ENCODE measurements around the gene QPCT.

- no peak for TF ChIP-seq POLR2AphosphoS5 (IDR thresholded peaks at IDR 0.05; ENCODE audit: low read depth)
- TF ChIP-seq, protein P1, sequence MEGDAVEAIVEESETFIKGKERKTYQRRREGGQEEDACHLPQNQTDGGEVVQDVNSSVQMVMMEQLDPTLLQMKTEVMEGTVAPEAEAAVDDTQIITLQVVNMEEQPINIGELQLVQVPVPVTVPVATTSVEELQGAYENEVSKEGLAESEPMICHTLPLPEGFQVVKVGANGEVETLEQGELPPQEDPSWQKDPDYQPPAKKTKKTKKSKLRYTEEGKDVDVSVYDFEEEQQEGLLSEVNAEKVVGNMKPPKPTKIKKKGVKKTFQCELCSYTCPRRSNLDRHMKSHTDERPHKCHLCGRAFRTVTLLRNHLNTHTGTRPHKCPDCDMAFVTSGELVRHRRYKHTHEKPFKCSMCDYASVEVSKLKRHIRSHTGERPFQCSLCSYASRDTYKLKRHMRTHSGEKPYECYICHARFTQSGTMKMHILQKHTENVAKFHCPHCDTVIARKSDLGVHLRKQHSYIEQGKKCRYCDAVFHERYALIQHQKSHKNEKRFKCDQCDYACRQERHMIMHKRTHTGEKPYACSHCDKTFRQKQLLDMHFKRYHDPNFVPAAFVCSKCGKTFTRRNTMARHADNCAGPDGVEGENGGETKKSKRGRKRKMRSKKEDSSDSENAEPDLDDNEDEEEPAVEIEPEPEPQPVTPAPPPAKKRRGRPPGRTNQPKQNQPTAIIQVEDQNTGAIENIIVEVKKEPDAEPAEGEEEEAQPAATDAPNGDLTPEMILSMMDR (conservative IDR thresholded peaks at IDR 0.05; ENCODE audit: low read depth in 2 of 2): no peak
- no peak for TF ChIP-seq NANOG (IDR thresholded peaks at IDR 0.05; ENCODE audit: borderline replicate concordance)
- TF ChIP-seq CREB1 (CRISPR knock-in tag; IDR thresholded peaks at IDR 0.05; ENCODE audit: low read depth): no peak
- no peak for TF ChIP-seq REST (IDR thresholded peaks at IDR 0.05; ENCODE audit: unreplicated experiment)
- TF ChIP-seq EZH2 (IDR thresholded peaks at IDR 0.05; ENCODE audit: low read depth, unreplicated experiment): no peak
- TF ChIP-seq, protein P2, sequence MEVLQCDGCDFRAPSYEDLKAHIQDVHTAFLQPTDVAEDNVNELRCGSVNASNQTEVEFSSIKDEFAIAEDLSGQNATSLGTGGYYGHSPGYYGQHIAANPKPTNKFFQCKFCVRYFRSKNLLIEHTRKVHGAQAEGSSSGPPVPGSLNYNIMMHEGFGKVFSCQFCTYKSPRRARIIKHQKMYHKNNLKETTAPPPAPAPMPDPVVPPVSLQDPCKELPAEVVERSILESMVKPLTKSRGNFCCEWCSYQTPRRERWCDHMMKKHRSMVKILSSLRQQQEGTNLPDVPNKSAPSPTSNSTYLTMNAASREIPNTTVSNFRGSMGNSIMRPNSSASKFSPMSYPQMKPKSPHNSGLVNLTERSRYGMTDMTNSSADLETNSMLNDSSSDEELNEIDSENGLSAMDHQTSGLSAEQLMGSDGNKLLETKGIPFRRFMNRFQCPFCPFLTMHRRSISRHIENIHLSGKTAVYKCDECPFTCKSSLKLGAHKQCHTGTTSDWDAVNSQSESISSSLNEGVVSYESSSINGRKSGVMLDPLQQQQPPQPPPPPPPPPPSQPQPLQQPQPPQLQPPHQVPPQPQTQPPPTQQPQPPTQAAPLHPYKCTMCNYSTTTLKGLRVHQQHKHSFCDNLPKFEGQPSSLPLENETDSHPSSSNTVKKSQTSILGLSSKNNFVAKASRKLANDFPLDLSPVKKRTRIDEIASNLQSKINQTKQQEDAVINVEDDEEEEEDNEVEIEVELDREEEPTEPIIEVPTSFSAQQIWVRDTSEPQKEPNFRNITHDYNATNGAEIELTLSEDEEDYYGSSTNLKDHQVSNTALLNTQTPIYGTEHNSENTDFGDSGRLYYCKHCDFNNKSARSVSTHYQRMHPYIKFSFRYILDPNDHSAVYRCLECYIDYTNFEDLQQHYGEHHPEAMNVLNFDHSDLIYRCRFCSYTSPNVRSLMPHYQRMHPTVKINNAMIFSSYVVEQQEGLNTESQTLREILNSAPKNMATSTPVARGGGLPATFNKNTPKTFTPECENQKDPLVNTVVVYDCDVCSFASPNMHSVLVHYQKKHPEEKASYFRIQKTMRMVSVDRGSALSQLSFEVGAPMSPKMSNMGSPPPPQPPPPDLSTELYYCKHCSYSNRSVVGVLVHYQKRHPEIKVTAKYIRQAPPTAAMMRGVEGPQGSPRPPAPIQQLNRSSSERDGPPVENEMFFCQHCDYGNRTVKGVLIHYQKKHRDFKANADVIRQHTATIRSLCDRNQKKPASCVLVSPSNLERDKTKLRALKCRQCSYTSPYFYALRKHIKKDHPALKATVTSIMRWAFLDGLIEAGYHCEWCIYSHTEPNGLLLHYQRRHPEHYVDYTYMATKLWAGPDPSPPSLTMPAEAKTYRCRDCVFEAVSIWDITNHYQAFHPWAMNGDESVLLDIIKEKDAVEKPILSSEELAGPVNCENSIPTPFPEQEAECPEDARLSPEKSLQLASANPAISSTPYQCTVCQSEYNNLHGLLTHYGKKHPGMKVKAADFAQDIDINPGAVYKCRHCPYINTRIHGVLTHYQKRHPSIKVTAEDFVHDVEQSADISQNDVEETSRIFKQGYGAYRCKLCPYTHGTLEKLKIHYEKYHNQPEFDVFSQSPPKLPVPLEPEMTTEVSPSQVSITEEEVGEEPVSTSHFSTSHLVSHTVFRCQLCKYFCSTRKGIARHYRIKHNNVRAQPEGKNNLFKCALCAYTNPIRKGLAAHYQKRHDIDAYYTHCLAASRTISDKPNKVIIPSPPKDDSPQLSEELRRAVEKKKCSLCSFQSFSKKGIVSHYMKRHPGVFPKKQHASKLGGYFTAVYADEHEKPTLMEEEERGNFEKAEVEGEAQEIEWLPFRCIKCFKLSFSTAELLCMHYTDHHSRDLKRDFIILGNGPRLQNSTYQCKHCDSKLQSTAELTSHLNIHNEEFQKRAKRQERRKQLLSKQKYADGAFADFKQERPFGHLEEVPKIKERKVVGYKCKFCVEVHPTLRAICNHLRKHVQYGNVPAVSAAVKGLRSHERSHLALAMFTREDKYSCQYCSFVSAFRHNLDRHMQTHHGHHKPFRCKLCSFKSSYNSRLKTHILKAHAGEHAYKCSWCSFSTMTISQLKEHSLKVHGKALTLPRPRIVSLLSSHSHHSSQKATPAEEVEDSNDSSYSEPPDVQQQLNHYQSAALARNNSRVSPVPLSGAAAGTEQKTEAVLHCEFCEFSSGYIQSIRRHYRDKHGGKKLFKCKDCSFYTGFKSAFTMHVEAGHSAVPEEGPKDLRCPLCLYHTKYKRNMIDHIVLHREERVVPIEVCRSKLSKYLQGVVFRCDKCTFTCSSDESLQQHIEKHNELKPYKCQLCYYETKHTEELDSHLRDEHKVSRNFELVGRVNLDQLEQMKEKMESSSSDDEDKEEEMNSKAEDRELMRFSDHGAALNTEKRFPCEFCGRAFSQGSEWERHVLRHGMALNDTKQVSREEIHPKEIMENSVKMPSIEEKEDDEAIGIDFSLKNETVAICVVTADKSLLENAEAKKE (CRISPR knock-in tag; IDR thresholded peaks at IDR 0.05): no peak
- TF ChIP-seq EZH2phosphoT487 (IDR thresholded peaks at IDR 0.05; ENCODE audit: unreplicated experiment): no peak
- TF ChIP-seq ZNF114 (CRISPR knock-in tag; IDR thresholded peaks at IDR 0.05): no peak
- TF ChIP-seq ZNF331 (CRISPR knock-in tag; IDR thresholded peaks at IDR 0.05; ENCODE audit: low read depth): no peak
Observed at GRCh38 chr2:37367984-37368383, 23.6 kb downstream of the QPCT start.

All from GM23338 (cell line).